NCI-H774 (cell line): ENCODE data around the gene ERP44.
"Not testable (repeated sequence)": the region's sequence is repeated elsewhere in the genome, so short reads cannot be mapped to it uniquely, and the experiment has no call there.

ENCODE experiments used
- DNase-seq: peaks from one replicate; lab custom pipeline; 2025; lab: John Stamatoyannopoulos, UW

Gene ERP44

DNA sequence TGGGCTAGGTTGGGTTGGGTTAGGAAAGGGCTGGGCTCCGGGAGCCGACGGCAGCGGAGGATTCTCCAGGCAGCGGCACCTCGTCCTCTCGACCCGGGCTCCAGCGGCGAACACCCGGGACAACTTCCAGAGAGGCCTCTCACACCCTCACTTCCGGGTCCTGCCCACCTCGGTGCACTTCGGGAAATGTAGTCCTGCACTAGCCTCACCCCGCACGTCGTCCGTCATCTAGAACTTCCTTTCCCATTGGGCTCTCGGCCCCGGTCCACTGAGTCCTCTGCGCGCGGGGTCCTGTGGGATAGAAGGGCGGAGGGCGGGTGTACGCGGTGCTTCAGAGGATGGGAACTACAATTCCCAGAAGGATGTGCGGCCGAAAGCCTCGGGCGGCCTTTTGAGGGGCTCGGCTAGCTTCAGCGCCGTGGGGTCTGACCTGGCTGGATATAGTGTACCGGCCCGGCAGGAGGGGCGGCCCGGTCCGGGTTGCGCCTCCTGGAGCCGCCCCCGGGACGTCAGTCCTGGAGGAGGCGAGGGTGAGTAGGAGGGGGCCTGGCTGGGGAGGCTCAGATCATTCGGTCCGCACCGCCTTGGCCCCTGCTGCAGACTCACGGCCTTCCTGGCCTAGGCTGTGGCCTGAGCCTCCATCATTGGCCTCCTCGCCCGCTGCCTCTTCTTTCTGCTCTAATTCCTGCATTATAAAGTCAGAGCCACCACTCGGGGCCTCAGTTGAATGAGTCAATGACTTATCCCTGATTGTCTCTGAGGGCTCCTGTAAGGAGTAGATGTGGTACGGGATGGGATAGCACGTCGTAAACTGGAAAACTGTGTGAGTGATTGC, at the start of gene ERP44, which contains the start of gene INVS:
ERP44 (minus strand) TSS at position 114 of the 835 bp plus-strand sequence. CDS start 160 bp downstream, outside the sequence.
INVS (plus strand) TSS at position 357 of the 835 bp plus-strand sequence. CDS start 5,279 bp downstream, outside the sequence.
- peak; percentile 98 for DNase-seq

DNA sequence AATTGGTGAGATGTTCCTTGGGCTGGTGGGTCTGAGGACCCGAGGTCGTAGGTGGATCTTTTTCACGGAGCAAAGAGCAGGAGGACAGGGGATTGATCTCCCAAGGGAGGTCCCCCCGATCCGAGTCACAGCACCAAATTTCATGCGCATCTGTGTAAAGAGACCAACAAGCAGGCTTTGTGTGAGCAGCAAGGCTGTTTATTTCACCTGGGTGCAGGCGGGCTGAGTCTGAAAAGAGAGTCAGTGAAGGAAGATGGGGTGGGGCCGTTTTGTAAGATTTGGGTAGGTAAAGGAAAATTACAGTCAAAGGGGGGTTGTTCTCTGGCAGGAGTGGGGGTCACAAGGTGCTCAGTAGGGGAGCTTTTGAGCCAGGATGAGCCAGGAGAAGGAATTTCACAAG, 47.2 kb upstream of the ERP44 start:
- not testable (repeated sequence) for DNase-seq

DNA sequence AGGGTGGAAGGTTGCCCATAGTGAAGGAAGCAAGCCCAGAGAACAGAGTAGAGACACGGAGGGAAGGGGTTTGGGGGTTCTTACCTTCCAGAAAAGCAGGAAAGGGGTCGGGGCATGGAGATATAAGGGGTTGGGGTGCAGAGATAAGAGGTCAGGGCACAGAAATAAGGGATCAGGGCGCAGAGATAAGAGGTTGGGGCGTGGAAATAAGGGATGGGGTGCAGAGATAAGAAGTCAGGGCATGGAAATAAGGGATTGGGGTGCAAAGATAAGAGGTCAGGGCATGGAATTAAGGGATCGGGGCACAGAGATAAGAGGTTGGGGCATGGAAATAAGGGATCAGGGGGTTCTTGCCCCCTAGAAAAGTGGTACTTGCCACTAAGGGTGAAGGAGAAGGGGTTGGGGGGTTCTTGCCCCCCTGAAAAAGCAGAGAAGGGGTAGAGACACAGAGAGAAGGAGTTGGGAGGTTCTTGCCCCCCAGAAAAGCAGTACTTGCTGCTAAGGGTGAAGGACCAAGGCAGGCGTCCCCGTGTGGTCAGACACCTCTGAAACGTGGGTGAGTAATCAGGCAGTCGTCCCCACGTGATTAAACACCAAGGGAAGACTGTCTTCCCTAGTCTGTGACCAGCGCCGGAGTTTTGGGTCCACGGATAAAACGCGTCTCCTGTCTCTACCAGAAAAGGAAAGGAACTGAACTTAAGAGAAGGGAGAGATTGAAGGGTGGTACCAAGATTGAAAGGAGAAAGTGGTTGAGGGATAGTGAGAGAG, 46.6 kb upstream of the ERP44 start:
- not testable (repeated sequence) for DNase-seq

DNA sequence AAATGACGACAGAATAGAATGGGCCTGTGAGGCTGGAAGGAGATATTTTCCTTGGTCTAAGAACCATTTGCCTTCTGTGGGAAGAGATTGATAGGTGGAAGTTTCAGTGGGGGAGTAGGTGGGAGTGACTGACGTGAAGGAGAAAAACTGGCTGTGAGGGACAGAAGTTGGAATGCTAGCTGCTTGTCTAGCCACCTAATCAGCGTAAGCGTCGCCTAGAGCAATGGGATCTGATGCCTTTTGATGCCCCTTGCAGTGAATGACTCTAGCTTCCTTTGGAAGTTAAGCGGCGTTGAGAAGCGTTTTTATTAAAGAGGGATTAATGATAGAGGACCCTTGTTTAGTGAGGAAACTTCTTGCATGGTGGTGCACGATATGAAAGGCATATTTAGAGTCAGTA, 43.1 kb upstream of the ERP44 start:
- DNase-seq: not testable (repeated sequence)

DNA sequence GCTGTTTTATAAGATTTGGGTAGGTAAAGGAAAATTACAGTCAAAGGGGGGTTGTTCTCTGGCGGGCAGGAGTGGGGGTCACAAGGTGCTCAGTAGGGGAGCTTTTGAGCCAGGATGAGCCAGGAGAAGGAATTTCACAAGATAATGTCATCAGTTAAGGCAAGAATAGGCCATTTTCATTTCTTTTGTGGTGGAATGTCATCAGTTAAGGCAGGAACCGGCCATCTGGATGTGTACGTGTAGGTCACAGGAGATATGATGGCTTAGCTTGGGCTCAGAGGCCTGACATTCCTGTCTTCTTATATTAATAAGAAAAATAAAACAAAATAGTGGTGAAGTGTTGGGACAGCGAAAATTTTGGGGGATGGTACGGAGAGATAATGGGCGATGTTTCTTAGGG, 41.5 kb upstream of the ERP44 start:
- not testable (repeated sequence) for DNase-seq

DNA sequence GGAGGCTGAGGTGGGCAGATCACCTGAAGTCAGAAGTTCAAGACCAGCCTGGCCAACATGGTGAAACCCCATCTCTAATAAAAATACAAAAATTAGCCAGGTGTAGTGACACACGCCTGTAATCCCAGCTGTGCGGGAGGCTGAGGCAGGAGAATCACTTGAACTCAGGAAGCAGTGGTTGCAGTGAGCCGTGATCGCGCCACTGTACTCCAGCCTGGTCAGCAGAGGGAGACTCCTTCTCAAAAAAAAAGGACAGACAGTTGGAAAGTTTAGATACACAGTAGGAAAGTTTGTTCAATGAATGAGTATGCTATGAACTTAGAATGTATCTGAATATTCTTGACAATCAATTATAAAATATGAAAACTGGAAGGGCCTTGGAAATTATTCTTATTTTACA, 38.0 kb upstream of the ERP44 start:
- not testable (repeated sequence) for DNase-seq

DNA sequence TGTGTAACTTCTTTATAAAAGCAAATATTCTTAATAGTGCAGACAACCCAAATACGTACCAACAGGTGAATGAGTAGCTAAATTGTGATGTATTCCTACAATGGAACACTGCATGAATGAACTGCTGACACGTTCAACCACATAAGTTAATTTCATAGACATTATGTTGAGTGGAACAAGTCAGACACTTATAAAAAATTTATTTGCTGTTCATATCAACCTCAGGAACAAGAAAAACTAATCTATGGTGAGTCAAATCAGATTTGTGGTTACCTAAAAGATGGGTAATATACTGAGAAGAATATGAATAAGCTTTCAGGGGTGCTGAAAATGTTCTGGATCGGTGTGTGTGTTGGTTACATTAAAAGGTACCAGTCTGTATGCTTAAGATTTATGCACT, 35.9 kb upstream of the ERP44 start:
- DNase-seq: no peak

DNA sequence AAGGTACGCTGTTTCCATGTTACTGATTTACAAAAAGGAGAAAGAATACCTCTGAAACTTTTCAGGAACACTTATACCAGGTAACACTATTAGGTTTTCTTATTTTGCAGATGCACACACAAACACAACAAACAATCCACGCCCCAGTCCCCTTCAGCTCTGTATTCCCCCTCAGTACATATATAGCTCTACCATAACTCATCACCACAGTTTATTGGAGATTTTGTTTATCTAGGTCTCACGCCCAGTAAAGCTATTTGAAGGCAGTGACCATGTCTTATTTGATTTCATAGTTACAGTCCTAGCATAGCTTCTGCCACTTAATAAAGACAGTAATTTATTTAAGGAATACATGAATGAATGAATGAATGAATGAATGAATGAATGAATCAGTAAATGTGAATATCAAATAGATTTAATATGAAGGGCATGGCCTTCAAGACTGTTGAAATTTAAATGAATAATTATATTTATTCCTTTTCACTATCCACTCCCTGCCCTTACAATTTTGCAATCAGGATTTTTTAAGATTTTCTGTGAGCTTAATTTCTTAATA, 33.2 kb upstream of the ERP44 start:
- DNase-seq: no peak

DNA sequence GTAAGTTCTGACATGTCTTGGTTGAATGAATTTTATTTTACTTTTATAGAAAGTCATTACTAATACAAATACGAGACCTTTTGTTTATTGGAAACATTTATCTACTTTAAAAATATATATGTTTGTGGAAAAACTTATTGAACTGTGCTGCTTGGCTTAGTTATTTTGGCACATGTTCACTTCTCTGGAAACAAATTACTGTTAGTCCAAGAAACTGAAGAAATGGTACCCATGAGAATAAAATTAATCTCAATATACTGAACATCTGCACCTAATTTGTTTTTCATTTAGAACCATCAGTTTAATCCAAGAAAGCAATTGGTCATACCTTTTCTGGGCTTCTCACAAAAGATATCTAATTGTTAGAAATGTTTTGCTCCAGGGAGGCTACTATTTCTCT, 32.4 kb upstream of the ERP44 start:
- no peak for DNase-seq

DNA sequence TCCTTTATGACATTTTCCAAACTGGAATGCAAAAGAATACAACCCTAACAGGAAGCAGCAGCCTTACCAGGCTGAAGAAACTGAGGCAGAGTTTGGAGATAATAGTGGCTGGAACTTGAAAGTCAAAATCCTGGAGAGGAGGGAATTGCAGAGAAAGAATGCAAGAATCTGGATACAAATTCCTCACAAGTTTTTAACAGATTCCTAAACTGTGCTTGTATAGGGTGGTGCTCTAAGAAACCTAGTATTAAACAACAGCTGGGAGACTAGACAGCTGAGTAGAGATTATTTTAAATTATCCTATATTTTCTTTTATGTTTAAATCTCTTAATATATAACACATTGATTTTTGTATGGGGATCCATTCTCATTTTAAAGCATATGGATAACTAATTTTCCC, 31.0 kb upstream of the ERP44 start:
- no peak for DNase-seq

DNA sequence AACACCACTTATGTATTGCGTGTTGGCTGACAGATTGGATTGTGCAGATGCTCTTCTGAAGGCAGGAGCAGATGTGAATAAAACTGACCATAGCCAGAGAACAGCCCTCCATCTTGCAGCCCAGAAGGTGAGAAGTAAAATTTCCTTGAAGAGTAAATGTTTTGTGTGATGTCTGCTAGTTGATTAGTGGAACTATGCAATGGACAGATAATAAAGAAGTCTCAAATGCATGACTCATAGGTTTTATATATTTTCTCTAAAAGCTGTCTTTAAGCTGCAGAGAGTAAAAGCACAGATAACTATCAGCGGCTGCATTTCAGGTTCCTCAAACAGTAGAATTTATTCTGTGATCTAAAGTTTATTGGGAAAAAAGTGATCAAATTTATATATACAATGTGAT, 27.6 kb upstream of the ERP44 start:
- no peak for DNase-seq

DNA sequence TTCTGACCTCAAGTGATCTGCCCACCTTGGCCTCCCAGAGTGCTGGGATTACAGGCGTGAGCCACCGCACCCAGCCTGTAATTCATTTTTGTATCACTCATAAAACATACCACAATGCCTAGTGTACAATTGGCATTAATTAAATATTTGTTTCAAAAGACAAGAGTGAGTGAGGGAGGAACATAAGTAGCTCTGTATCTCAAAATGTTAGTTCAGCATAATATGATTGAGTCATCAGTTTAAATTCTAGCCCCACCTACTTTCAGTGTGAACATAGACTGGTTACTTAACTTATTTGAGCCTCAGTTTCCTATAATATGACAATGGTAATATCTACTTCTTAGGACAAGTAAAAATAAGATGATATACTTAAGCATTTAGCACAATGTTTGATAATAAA, 27.1 kb upstream of the ERP44 start:
- DNase-seq: no peak

DNA sequence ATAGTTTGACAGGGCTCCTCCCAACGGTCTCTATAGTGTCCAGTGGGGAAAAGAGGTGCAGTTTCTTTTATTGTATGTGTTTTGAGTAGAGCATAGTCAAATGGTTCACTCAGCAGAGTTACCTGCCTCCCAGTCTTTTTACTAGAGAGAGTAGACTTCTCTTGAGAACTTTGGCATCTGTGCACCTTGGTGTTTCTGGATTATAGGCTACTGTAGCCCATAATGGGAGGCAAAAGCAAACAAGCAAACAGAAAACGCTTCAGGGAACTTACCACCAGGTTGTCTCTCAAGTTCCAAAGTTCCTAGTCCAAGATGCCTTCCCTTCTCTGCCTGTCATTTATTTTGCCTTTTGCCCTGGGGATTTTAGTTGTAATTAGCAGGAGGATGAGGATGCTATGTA, 26.4 kb upstream of the ERP44 start:
- DNase-seq: no peak

DNA sequence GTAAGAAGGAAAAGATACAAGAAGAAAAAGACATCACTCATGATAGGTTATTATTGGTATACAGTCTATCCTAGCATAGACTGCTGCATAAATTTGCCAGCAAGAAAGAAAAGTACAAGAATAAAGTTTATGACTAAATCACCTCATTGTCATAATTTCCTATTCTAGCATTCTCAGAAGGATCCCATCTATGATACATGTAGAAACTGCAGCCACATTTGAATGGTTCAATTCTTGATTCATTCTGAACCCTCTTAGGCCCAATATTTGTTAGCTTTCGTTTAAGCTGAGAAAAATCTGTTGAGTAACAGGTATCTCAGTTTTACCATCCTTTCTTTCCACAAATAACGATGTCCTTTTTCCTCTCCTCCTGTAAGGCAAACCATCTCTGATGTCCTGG, 21.5 kb upstream of the ERP44 start:
- DNase-seq: no peak

DNA sequence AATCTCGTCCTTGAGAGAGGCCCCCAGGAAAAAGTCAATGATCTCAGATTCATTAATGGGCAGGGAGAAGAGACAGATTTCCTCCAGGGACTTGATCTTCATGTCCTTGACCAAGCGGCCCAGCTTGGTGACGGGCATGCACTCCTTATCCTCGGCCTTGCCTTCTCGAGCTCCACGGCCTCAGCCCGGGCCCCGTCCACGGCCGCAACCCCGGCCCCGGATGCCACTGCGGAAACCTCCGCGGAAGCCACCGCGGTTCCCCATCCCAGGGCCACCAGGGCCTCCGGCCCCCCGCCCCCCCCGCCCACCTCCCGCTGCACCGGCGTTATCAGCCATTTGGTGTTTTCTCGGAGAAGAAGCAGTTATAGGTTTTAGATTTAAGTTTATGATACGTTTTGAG, 18.5 kb upstream of the ERP44 start:
- no peak for DNase-seq

DNA sequence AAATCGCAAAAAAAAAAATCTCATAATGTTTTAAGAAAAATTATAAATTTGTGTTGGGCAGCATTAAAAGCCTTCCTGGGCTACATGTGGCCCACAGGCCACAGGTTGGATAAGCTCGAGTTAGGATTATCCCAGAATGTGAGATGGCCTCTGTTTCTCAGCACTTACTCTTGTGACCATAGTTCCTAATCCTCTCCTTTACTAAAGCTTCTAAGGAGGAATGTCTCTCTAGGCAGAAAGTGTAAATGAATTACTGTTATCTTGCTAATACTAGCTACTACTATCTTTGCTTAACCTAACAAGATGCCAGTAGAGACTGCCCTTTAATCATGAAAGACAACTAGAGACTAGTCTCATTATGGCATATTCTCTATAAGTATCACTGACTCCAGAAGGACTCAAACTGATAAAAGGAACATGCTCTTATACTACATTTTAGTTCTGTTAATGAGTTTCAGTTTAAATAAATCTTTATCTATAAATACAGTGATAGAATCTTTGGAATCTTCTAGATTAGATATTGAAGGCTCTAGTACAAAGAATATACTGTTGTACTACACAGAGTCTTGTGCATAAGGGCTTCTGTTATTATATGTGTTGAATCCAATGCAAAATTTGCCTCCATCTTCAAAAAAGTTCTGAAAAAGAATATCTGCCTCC, 14.0 kb upstream of the ERP44 start:
- DNase-seq: no peak

DNA sequence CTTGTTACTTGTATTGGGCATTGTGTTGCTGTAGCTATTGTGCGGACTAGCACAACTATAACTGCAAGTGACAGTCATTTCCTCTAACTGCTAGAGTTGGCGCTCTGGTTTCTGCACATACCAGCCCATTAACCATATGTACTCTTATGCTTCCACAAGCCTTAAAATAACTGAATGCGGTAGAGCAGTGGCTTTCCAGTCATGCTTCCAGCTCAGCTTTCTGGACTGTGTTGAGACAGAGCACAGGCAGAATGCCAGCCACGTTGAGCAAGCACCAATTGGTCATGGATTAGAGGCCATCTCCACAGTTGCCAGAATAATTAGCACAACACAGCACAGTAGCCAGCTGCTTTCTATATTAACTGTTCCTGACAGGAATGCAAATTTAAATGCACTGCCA, 12.4 kb upstream of the ERP44 start:
- no peak for DNase-seq

DNA sequence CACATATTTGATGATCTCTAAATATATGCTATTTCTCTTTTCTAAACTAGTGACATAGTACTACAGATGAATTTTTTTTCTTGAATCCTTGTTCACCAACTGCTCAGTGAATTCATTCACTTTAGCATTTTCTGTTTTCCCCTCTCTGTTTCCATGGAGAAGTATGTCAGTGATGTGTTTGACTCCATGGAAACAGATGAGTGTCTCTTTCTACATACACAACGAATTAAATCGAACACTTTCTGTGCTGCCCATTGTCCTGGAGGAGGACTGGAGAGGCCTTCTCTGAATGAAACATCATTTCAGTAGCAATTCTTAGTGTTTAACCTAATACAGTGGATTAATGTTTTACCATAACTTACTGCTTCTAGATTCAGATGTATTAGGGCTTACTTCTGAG, 9.8 kb upstream of the ERP44 start:
- DNase-seq: peak; percentile 45

DNA sequence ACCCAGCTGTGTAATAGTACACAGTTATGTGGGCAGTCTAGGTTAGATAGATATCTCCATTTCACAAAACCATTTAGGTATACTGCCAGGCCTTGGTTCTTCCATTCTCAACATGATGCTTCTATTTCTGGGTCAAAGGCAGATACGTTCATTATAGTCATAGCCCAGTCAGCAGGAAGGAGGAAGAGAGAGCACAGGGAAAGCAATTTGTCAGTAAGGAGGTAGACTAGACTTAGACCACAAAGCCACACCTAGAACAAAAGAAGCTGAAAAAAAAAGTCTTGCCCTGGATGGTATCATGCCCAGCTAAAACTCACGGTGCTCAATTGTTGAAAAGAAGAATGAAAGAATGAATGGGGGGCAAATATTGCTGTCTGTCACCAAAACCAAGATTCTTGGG, 7.8 kb upstream of the ERP44 start:
- DNase-seq: no peak

DNA sequence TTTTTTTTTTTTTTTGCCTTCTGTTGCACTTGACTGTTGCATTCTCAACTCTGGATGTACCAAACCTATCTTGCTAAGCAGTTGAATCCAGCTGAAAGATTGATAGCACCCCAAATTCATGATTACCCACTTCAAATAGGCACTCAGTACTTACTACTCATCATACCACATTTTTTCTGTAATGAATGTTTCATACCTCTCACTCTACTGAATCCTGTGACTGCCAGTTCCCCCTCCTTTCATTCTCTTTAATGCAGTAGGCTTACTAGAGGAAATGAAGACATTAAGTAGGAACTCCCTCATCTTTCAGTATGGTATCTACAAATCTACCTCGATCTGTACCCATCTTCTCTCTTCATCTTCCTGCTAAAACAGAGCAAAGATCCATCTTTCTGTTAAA, 7.1 kb upstream of the ERP44 start:
- DNase-seq: no peak

DNA sequence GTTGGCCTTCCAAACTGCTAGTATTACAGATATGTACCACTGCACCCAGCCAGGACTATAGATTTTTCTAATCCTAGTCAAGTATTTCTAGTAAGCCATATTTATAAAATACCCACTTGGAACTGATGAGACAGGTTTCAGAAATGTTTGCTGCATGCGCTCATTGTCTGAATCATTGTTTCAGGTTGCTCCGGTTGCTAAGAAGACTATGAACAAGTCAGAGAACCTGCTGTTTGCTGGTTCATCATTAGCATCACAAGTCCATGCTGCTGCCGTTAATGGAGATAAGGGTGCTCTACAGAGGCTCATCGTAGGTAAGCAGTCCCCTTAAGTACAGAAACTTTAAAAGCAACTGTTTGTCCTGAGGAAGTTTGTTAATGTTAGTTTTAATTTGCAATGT, 5.5 kb upstream of the ERP44 start:
- DNase-seq: no peak

DNA sequence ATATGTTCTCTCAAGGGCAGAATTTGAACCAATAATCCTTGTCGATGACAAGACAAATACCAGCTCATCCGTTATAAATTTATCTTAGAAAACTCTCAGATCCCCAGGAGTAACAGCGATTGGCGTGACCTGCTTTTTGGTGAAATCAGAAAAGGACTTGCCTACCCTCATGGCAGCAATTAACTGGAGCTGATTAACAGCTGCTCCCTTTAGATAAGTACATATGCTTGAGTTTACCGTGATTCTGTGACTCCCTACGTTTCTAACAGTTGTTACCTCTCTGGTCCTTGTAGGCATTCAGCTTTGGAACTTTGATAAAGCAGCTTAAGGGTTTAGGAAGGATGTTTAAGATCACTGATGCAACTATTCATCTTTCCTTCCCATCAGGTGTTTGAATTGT, 2.8 kb upstream of the ERP44 start:
- no peak for DNase-seq
